HFF-Myc (cell line): ENCODE data around the gene ABT1.
A peak's percentile ranks its signal among the peaks of the same experiment; 100 is the strongest.

ENCODE experiments used
- DNase-seq: peaks from one replicate; pipeline ENCODE4 v3.0.0-alpha.2; 2011; ENCODE audit warnings: low read depth; ENCODE audit errors: extremely low read depth
- H3K4me3 ChIP-seq: replicated peaks from 2 replicates; pipeline ENCODE4 v1.5.1; 2011; ENCODE audit warnings: low read depth, mild to moderate bottlenecking, control low read depth, low read length
- CTCF ChIP-seq: IDR thresholded peaks from 2 replicates; pipeline ENCODE4 v1.5.1; 2012; ENCODE audit warnings: mild to moderate bottlenecking, low read depth, low read length, control low read depth; ENCODE audit errors: missing control alignments

ABT1 gene

GRCh38 chr6:26561533-26562466, 35.0 kb upstream of the ABT1 start:
- DNase-seq = no peak
- H3K4me3 ChIP-seq = no peak overlapping the region
- TF ChIP-seq CTCF = no peak

- H3K4me3 ChIP-seq = no peak overlapping the region
- DNase-seq = no peak
- no peak for TF ChIP-seq CTCF
Observed at GRCh38 chr6:26563488-26563887, 33.3 kb upstream of the ABT1 start.

- DNase-seq = peak; percentile 90
- peak overlapping the region; percentile 60 for H3K4me3 ChIP-seq
- TF ChIP-seq CTCF = peak; percentile 31
Observed at GRCh38 chr6:26568601-26569432, 27.9 kb upstream of the ABT1 start.

GRCh38 chr6:26569433-26569764, 27.4 kb upstream of the ABT1 start:
- peak overlapping the region; percentile 60 for H3K4me3 ChIP-seq
- no peak for DNase-seq

GRCh38 chr6:26570027-26570809, 26.5 kb upstream of the ABT1 start:
- no peak for TF ChIP-seq CTCF
- no peak for DNase-seq

More at GRCh38 chr6:26569433-26569764, 27.4 kb upstream of the ABT1 start:
- TF ChIP-seq CTCF = no peak

GRCh38 chr6:26571592-26572296, 25.0 kb upstream of the ABT1 start:
- TF ChIP-seq CTCF = no peak
- H3K4me3 ChIP-seq = peak overlapping the region; percentile 63
- peak; percentile 88 for DNase-seq

More at GRCh38 chr6:26570027-26570809, 26.5 kb upstream of the ABT1 start:
- no peak overlapping the region for H3K4me3 ChIP-seq
